Gastroesophageal sphincter (tissue), 4 donors: ENCODE measurements around the gene KBTBD2. TPM values are rescaled to one million over a fixed set of nuclear protein-coding genes. Genes with fewer than 3 reads are reported as not detected.
"Not testable (repeated sequence)": the region's sequence is repeated elsewhere in the genome, so short reads cannot be mapped to it uniquely, and the experiment has no call there.

Experiments used
- ATAC-seq: fragments of 150-250 bp; one replicate; pipeline ENCODE4 v1.9.1; 2016; ENCODE audit warnings: mild to moderate bottlenecking, moderate library complexity
- H3K27ac ChIP-seq, 4 donors: fragments of 200-600 bp; sonication (generic) in 3 of 4; 1 replicate in 3 of 4; 2 replicates in 1 of 4; pipeline ENCODE4 v1.5.1; 2016 to 2019
- H3K27me3 ChIP-seq: fragments of 200-600 bp; sonication (generic); one replicate; pipeline ENCODE4 v1.5.1; 2019
- H3K36me3 ChIP-seq, 2 donors: fragments of 200-600 bp; sonication (generic); one replicate each; pipeline ENCODE4 v1.5.1; 2019; ENCODE audit warnings: control low read depth in 1 of 2
- H3K4me1 ChIP-seq, 3 donors: fragments of 200-600 bp; sonication (generic); 1 replicate in 2 of 3; 2 replicates in 1 of 3; pipeline ENCODE4 v1.5.1; 2016 to 2019; ENCODE audit warnings: control low read depth in 2 of 3
- H3K4me3 ChIP-seq, 2 donors: fragments of 200-600 bp; sonication (generic); one replicate each; pipeline ENCODE4 v1.5.1; 2019; ENCODE audit warnings: mild to moderate bottlenecking in 1 of 2, moderate library complexity in 1 of 2
- H3K9me3 ChIP-seq, 3 donors: fragments of 200-600 bp; sonication (generic); one replicate each; pipeline ENCODE4 v1.5.1; 2017 to 2019; ENCODE audit warnings: control low read depth in 2 of 3
- EP300 ChIP-seq: sonication (generic); formaldehyde crosslinking; IDR thresholded peaks from one replicate; pipeline ENCODE4 v1.6.1; 2017; ENCODE audit warnings: antibody characterized with exemption, mild to moderate bottlenecking
- POLR2A ChIP-seq, 2 donors: fragments of 450-650 bp; IDR thresholded peaks; one replicate each; pipeline ENCODE4 v1.6.1; 2017; ENCODE audit warnings: antibody characterized with exemption in 2 of 2, mild to moderate bottlenecking in 2 of 2, moderate library complexity in 1 of 2
- POLR2AphosphoS5 ChIP-seq: sonication (generic); formaldehyde crosslinking; IDR thresholded peaks from one replicate; pipeline ENCODE4 v1.6.1; 2017; ENCODE audit warnings: antibody characterized with exemption
- WGBS, 2 donors: methylation state at CpG; one replicate each; pipeline ENCODE4 v1.1.5; 2018; ENCODE audit warnings: low coverage in 1 of 2; 5-methylcytosine and 5-hydroxymethylcytosine counted together
- total RNA-seq, 4 donors: library from RNA; depleted of rRNA; stranded (reverse); fragments of >200 nt; gene quantifications; one replicate each; pipeline ENCODE4 v1.1.0, GENCODE V29; 2016
- TF ChIP-seq, protein P1 (sequence below), 4 experiments: fragments of 200-600 bp in 2 of 4; fragments of 450-650 bp in 2 of 4; sonication (generic) in 1 of 4; IDR thresholded peaks; one replicate each; pipeline ENCODE4 v1.5.1; 2017 to 2019; ENCODE audit warnings: antibody characterized with exemption in 4 of 4, mild to moderate bottlenecking in 2 of 4, moderate library complexity in 2 of 4

Gene KBTBD2
- total RNA-seq, 4 donors from 2014 or later, result 31.2 to 64.6 (median 37.4) TPM

DNA sequence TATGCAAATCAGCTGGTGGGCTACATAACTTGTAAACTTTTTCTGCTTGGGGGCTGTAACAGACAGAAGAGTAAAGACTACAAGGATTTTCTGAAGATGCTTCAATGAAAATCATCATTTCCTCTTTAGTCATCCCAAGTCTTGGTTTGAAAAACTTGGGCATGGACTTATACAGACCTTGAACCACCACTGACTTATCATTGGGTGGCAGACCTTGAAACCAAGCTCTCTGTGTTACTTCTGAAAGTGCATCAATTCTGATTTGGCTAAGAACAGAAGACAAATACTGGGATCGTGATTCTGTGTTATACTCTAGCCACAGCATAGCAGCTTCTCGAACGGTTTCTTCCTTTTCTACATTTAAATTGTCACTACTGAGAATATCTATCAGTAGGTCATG is 21.3 kb downstream of the KBTBD2 start:
- TF ChIP-seq, protein P1, sequence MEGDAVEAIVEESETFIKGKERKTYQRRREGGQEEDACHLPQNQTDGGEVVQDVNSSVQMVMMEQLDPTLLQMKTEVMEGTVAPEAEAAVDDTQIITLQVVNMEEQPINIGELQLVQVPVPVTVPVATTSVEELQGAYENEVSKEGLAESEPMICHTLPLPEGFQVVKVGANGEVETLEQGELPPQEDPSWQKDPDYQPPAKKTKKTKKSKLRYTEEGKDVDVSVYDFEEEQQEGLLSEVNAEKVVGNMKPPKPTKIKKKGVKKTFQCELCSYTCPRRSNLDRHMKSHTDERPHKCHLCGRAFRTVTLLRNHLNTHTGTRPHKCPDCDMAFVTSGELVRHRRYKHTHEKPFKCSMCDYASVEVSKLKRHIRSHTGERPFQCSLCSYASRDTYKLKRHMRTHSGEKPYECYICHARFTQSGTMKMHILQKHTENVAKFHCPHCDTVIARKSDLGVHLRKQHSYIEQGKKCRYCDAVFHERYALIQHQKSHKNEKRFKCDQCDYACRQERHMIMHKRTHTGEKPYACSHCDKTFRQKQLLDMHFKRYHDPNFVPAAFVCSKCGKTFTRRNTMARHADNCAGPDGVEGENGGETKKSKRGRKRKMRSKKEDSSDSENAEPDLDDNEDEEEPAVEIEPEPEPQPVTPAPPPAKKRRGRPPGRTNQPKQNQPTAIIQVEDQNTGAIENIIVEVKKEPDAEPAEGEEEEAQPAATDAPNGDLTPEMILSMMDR (IDR thresholded peaks at IDR 0.05), result no peak
- no peak for TF ChIP-seq EP300
- Histone ChIP-seq H3K9me3 (no peaks in the 10 kb centered on the region), H3K4me1 (peaks cover 0 to 19% (median 0%) of the 10 kb centered on the region in 3 donors), H3K27ac (no peak overlapping the region), H3K36me3 (peaks cover 0 to 75% of the 10 kb centered on the region in 2 donors), H3K27me3 (no peaks in the 10 kb centered on the region), H3K4me3 (no peak overlapping the region)
- no peak for ATAC-seq
- 93 to 96% methylated on average over 3 of the region's 3 CpGs for WGBS, 2 donors

DNA sequence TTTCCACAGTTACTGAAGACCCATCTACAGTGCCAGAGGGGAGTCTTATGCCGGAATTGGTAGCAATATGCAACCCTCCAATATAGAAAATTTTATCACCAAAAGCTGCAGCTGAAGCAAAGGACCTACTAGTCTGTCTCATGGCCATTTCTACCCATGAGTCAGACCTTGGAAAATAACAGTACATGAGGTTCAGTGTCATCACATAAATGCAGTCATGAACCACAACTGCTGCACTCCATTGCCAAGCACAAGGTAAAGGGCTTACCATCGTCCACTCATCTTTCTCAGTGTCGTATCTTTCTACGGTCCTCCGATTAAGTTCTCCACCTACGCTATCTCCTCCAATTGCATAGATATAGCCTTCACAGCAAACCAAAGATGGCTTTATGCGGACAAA is 21.8 kb downstream of the KBTBD2 start:
- TF ChIP-seq POLR2A (IDR thresholded peaks at IDR 0.05) (no peak), POLR2AphosphoS5 (no peak), EP300 (no peak)
- TF ChIP-seq, protein P1 (IDR thresholded peaks at IDR 0.05), result no peak
- Histone ChIP-seq H3K4me1 (peaks cover 0 to 19% (median 0%) of the 10 kb centered on the region in 3 donors), H3K4me3 (no peak overlapping the region), H3K36me3 (peaks cover 0 to 73% of the 10 kb centered on the region in 2 donors), H3K9me3 (no peaks in the 10 kb centered on the region), H3K27me3 (no peaks in the 10 kb centered on the region), H3K27ac (no peak overlapping the region)
- WGBS, 2 donors, result 94 to 100% methylated on average over 2 to 7 of the region's 7 CpGs
- no peak for ATAC-seq

DNA sequence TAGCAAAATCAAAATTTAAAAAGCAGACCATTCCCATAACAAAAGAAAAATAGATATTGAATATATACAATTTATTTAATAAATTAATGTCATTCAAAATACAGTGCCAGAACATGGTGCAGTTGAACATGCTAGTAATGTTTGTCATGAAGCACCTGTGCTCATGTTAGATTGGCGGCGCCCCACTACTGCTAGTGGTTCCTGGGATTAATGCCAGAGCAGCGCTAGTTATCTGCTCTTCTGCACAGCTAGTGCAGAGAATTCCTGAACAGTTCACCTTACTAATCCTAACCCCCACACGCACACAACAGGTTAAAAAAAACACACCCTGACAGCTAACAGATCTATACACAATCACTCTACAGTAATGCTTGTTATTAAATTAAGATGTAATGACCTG is 23.4 kb downstream of the KBTBD2 start:
- H3K27me3 ChIP-seq, result no peaks in the 10 kb centered on the region
- TF ChIP-seq POLR2A (IDR thresholded peaks at IDR 0.05) (no peak), POLR2AphosphoS5 (no peak), EP300 (no peak)
- TF ChIP-seq, protein P1 (IDR thresholded peaks at IDR 0.05), result no peak
- H3K4me3 ChIP-seq, result no peak overlapping the region
- H3K9me3 ChIP-seq, result no peaks in the 10 kb centered on the region
- peaks cover 0 to 15% (median 0%) of the 10 kb centered on the region in 3 donors for H3K4me1 ChIP-seq
- no peak for ATAC-seq
- H3K36me3 ChIP-seq, result peaks cover 0 to 58% of the 10 kb centered on the region in 2 donors
- H3K27ac ChIP-seq, result no peak overlapping the region
- 70 to 90% methylated on average over 2 to 3 of the region's 4 CpGs for WGBS, 2 donors

DNA sequence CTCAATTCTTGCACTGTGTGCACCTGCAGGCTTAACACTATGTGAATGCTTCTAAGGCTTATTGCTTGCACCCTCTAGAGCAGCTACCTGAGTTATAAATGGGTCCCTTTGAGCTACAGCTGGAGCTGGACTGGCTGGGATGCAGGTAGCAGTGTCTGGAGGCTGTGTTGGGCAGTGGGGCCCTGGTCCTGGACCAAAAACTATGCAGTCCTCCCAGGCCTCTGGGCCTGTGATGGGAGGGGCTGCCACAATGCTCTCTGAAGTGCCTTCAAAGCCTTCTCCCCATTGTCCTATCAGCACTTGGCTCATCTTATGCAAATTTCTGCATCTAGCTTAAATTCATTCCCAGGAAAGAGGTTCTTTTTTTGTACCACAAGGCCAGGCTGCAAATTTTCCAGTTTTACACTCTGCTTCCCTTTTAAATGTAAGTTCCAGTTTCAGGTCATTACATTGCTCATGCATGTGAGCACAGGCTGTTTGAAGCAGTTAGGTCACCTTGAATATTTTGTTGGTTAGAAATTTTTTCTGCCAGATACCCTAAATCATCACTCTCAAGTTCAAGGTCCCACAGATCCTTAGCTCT is 26.0 kb downstream of the KBTBD2 start:
- Histone ChIP-seq H3K4me1 (no peaks in the 10 kb centered on the region), H3K4me3 (no peak overlapping the region), H3K27ac (no peak overlapping the region), H3K27me3 (no peaks in the 10 kb centered on the region), H3K9me3 (no peaks in the 10 kb centered on the region), H3K36me3 (peaks cover 0 to 39% of the 10 kb centered on the region in 2 donors)
- TF ChIP-seq EP300, result no peak
- TF ChIP-seq, protein P1 (IDR thresholded peaks at IDR 0.05), result no peak
- no peak for TF ChIP-seq POLR2AphosphoS5
- no peak for TF ChIP-seq POLR2A (IDR thresholded peaks at IDR 0.05)
- ATAC-seq, result no peak

DNA sequence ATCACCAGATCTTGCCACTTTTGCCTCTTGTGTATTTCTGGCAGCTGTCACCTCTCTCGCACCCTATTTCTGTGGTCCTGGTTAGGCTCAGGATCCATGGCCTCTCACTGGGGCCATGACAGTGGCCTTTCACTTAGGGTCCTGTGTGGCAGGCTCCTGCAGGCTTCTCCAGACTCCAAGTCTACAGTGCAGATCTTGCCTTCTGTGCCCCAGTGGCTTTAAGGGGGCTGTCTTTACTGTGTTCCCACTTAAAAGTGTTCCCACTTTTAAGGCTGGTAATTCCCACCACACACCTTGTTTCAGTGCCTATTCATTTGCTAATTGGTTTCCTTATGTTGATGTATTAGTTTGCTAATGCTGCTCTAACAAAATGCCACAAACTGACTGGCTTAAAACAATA is 27.7 kb downstream of the KBTBD2 start:
- not testable (repeated sequence) for H3K4me3 ChIP-seq, H3K9me3 ChIP-seq, H3K4me1 ChIP-seq, H3K27ac ChIP-seq, ATAC-seq, H3K27me3 ChIP-seq
- 100% methylated on average over 1 of the region's 1 CpG; no CpG with 5 or more reads in 1 of the 2 donors for WGBS, 2 donors
- peaks cover 0 to 23% of the 10 kb centered on the region in 2 donors for H3K36me3 ChIP-seq
